GM12891 (cell line): ENCODE results near the gene LRP1B.

Experiments used
- POLR2A ChIP-seq: IDR thresholded peaks from 2 replicates; pipeline ENCODE4 v1.6.1; 2011; ENCODE audit warnings: low read depth, low read length, control low read depth
- POLR2AphosphoS5 ChIP-seq: IDR thresholded peaks from 2 replicates; pipeline ENCODE4 v1.6.1; 2011; ENCODE audit warnings: low read depth, low read length, control low read depth
- SPI1 ChIP-seq: IDR thresholded peaks from 2 replicates; pipeline ENCODE4 v1.6.1; 2011; ENCODE audit warnings: low read depth, low read length, control low read depth
- TAF1 ChIP-seq: IDR thresholded peaks from 2 replicates; pipeline ENCODE4 v1.6.1; 2011; ENCODE audit warnings: low read depth, low read length, control low read depth

DNA sequence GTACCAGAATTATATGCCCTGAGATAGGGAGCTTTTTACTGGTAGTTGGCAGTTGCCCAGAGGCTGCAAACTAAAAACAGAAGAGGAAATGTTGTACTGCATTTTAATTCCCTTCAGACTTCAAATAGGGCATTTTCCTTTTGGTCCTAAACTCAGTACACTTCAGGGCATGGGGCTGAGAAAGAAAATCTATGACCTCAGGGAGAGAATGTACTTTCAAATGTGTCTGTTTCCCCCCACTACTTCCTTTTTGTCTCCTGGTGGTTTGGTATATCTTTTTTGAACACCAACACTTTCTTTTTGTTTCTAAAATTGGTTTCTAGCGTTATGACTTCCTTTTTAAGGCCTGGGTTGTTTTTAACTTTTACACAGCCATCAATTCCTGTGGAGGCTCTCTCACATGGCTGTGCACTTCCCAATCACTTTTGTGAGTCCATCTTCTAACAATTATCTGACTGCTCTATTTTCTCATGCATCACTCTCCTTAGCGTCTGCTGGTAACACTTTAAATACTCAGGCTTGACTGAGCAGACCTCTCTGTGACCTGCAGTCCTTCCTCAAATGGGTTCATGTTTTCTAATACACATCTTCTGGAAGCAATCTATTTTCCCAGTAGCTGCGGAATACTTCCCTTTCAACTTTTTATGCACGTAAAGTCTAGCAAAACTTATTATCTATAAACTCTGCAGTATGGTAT lies 596.0 kb downstream of the LRP1B start:
- no peak for TF ChIP-seq POLR2AphosphoS5
- no peak for TF ChIP-seq POLR2A
- no peak for TF ChIP-seq TAF1
- peak; percentile 49 for TF ChIP-seq SPI1
